ENCODE measurements around the gene NUDT4B.
"Not testable (repeated sequence)": the region's sequence is repeated elsewhere in the genome, so short reads cannot be mapped to it uniquely, and the experiment has no call there.

The NUDT4B gene

DNA sequence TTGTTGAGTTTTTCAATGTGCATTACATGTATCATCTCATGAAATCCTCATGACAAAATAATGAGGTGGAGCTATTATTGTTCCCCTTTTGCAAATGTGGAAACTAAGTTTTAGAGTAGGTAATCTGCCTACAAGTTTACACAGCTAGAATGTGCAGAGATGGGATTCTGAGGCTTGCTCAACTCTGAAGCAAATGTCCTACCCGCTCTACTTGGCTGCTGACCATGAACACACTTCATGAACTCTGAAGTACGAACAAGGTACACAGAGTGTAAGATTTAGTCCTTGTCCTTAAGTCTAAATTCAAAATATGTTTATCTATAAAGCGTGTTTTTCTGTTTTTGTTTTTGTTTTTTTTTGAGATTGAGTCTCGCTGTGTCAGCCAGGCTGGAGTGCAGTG, 5.4 kb upstream of the NUDT4B start:
- not testable (repeated sequence) for DNase-seq

DNA sequence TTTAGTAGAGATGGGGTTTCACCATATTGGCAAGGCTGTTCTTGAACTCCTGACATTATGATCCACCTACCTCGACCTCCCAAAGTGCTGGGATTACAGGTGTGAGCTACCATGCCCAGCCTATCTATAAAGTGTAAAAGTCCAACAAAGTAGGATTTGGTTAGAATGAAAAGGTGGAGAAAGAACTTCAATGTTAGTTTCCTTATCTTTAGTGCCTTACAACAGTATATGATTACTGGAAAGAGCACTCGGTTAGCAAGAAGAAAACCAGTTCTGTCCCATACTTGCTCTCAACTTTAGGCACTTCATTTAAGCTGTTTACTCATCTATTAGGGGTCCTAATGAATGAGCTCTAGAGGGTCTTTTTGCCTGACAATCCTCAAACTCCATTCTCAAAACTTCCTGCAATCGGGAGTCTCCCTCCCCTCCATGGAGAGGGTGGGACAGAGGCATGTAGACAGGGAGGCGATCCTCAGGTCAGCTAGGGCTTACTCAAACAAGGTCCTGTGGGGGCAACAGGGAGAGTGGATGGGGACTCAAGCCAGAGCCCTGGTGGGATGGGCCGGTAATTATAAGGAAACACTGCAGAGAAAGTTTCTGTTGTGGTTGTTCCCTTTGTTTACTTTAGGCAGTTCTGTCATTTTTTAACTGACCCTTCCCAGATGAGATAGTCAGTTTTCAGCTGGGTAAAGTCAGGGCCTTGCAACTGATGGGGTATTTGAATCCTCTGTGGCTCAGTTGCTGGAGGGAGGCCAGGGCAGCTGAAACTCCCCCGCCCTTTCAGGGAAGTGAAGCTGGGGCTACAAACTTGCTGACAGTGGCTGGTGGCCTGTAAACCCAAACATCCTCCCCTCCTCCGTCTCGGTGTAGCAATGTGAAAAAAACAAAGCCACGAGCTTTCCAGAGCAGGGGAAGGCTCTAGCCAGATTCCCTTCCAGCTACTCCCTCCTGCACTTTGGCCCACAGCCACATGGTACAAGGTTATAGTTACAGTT, 4.6 kb upstream of the NUDT4B start:
- DNase-seq = not testable (repeated sequence)

DNA sequence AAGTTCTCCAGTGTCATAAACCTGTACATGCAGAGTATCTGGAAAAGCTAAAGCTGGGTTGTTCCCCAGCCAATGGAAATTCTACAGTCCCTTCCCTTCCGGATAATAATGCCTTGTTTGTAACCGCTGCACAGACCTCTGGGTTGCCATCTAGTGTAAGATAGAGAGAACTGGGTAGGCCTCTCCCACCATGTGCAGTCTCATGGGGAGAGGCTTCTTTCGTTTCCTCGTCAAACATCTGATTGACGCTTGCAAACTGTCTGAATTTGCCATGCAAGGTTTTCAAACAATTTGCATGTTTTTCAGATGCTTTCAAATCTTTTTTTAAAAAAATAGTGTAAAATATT, 734 bp downstream of the NUDT4B start:
- not testable (repeated sequence) for DNase-seq

DNA sequence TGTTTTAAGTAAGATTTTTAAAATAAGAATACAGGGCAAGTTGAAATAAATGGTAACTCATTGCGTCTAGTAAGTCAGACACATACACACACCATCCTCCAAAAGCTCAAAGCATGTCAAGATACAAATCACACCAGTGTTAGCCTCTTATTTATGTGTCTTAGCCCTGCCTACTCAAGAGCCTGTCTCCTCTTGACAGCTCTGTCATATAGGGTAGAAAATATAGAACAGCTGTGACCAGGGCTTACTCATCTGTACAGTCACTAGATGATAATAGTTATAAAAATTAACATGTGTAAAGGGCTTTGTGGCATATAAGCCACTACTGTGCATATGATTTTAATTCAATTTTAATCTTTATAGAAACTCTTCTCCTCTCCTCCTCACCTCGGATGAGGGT, 7.7 kb downstream of the NUDT4B start:
- not testable (repeated sequence) for DNase-seq

DNA sequence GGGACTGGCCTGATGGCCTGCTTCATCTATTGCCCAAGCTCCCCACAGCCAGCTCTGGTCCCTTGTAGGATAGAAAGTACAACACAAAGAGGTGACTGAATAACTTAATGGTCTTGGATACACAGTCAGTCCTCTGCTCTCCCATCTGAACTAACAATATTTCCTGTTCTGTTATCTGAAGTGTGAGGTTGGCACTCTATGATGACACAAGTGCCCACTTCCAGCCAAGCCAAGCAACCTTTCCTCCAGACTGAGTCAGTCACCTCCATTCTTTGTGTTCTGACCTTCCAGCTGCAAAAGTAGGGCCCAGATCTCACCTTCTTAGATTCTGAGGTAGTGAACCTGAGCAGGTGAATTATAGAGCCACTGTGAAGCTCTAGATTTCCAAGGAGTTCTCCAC, 8.9 kb downstream of the NUDT4B start:
- DNase-seq = not testable (repeated sequence)

DNA sequence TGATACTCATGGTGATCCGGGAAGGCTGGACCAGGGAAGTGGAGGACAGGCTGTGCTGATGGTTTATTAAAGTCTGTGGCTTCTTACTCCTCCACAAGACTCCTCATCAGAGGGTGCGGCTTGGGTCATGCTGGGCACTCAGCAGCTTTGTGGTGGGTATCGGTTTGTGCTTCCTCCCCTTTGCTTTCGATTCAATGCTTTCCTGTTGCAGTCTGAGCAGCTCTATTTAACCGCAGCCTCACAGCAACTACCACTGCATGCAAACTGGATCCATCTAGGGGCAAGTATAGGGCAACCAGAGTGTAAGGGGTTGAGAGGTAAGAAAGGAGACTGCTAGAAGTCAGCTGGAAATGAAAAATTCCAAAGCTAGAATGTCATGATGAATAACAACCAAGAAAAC, 9.8 kb downstream of the NUDT4B start:
- DNase-seq = not testable (repeated sequence)

DNA sequence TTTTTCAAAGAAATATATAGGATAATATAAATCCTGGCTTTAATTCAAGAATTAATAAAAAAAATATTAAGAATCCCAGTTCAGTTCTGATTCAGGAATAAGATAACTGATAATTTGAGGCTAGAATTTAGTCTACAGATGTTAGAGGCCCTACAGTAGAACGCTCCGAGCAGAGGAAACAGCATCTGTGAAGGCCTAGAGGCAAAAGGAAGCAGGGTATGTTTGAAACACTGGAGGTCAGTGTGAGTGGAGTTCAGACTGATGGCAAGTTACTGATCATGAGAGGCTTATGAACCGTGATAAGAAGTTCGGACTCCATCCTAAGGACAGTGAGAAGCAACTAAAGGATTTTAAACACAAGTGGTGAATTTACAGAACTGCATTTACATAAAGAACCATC, 10.4 kb downstream of the NUDT4B start:
- DNase-seq = not testable (repeated sequence)

DNA sequence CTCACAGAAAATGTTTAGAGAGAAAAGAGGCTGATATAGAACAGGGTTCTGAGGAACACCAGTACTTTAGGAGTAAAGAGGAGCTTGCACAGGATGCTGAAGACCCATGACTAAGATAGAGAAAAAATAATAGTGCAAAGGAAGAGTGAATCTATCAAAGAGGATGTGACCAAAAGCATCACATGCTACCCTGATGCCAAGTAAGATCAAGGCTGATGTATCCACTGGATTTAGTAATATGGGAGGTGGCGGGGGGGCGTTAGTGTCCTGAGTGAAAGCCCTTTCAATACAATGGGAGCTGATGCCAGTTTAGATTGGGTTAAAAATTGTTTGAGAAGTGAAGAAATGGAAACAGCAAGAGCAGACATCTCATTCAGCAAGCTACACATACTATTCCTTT, 11.2 kb downstream of the NUDT4B start:
- not testable (repeated sequence) for DNase-seq

DNA sequence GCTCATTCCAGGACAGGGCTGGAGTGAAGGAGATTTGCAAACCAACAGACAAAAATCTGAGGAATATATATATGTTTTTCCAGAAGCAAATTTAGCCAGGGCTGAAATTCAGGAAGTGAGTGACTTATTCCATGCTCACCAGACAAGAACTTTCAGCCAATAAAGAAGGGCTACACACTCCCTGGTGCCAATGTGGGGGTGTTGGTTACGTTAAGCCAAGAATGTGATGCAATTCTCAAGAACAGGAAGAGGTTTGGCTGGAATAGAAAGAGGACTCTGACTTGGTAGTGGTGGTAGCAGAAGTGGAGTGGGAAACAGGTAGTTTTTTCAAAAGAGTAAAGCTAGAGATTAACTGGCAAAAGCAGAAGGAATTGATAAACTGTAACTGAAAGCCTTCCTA, 11.6 kb downstream of the NUDT4B start:
- DNase-seq = not testable (repeated sequence)

DNA sequence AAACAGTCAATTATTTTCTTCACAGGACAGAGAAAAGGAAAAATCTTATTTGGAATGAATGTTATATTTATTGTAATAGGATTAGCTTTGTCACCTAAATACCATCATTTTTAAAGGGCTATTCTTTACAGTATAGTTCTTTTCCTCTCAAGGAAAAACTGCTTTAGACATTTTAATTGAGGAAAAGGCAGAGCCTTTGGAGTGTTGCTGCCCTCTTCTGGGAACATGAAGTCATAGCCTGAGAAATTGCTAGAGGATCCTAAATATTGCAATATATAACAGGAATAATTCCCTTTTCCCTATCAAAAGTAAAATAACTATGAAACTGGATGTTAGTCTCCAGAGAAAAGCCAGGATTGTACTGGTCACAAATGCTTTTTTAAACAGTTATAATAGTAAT, 12.8 kb downstream of the NUDT4B start:
- not testable (repeated sequence) for DNase-seq

DNA sequence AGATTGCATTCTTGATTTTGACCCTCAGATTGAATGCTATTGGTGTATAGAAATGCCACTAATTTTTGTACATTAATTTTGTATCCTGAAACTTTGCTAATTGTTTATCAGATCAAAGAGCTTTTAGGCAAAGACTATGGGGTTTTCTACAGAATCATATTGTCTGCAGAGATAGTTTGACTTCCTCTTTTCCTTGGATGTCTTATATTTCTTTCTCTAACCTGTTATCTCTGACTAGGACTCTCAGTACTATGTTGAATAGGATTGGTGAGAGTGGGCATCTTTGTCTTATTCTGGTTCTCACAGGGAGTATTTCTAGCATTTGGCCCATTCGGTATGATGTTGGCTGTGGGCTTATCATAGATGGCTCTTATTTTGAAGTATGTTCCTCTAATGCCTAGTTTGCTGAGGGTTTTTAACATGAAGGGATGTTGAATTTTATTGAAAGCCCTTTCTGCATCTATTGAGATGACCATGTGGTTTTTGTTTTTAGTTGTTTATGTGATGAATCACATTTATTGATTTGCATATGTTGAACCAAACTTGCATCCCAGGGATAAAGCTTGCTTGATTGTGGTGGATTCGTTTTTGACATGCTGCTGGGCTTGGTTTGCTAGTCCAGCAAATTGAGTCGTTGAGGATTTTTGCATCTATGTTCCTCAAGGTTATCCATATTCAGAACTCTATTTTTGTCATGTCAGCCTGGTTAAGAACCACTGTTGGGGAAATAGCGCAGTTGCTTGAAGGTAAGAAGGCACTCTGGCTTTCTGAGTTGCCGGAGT, 16.9 kb downstream of the NUDT4B start:
- DNase-seq = not testable (repeated sequence)

DNA sequence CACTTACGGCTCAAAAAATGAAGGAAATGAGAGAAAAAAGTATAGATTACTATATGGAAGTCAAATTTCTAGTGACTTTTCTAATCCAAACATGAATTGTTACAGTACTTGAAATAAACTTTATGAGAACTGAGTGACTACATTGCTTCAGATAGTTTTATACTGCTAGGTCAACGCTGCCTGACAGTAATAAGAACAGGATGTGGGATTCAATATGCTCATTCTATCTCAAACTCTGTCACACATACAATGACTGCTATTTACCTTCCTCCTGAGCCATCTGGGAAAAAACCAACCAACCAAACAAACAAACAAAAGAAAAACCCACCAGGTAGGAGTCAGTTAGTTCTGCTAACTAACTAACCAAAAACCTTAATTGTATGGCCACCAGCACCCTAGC, 20.0 kb downstream of the NUDT4B start:
- not testable (repeated sequence) for DNase-seq

DNA sequence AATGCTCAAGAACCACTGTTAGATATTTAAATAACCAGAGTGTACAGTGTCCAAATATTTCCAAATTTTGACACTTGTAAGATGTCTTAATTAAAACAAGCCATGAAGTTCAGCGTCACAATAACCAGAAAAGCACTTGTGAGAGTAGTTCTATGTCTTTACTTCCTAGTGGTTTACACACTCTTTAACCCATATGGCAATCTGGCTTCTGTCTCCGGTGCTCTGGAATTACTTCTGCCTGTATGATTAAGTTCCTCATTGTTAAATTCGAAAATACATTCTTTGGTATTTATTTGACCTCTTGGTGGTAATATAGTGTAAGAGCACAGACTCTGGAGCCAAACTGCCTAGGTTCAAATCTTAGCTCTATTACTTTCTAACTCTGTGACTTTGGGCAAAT, 20.9 kb downstream of the NUDT4B start:
- DNase-seq = not testable (repeated sequence)

DNA sequence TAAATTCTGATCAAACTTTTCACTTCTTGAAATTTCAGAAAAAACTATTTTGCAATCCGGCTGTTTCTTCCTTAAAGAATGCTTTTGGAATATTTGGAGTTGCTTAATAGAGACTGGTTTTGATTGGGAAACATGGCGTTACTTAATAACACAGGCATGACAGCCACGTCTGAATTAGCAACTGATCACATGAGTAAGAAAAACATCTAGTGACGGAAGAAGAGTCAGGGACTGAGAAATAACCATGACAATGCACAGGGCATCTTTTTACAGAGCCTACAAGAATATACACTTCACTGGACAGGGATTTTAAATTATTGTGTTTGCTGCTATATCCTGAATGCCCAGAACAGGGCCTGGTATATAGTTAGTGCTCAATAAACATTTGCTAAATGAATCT, 25.1 kb downstream of the NUDT4B start:
- DNase-seq = not testable (repeated sequence)

DNA sequence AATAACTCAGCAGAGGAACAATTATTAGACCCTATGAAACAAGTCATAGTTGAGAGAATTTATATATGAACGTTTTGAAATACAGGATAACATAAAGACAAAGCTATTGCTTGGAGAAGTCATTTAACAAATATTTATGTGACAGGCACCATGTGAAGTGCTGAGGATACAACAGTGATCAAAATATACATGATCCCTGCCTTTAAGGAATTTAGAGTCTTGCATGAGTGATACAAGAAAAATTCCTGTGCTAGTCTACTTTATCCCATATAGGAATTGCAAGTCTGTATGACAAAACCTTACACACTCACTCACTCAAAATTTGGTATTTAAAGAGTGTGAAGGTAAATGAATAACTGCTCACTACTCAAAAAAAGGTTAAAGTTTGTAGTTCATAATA, 25.5 kb downstream of the NUDT4B start:
- DNase-seq = not testable (repeated sequence)

DNA sequence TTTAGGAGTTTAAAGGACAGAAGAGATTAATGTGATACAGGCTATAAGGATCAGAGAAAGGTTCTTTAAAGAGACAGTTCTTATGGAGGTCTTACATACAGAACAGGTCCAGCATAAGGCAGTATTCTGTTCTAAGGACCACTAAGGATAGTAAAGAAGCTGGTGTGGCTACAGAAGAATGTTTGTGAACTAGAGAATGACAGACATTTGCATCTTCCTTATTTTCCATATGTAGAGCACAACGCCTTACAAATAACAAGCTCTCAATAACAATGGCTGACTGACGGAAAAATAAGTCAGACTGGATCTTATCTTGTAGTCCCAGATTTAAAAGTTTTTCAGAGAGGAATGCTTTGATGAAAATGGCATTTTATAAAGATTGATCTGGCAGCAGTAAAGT, 26.7 kb downstream of the NUDT4B start:
- DNase-seq = not testable (repeated sequence)

DNA sequence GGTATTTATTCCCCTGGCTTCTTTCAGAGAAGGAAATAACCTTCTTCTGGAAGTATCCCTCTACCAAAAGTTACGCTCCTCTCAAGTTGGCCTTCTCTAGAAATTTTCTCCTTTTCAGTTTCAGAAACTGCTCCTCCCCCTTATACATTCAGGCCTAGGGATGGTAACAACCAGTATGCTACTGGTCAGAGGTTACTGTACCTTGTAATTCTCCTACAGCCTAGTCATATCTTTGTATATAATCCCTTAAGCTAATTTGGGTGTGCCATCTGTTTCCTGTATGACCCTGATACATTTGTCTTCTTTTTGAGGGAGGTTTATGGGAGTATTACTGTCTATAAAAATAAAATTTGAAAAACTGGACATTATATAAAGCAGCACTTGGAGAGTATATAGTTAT, 29.1 kb downstream of the NUDT4B start:
- not testable (repeated sequence) for DNase-seq

DNA sequence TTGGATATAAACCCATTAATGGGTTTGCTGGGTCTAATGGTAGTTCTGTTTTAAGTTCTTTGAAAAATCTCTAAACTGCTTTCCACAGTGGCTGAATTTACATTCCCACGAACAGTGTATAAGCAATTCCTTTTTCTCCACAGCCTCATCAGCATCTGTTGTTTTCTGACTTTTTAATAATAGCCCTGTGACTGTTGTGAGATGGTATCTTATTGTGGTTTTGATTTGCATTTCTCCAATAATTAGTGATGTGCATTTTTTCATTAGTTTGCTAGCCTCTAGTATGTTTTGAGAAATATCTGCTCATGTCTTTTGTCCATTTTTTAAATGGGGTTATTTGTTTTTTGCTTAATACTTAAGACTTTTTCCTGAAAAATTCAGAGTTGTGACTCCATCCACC, 31.8 kb downstream of the NUDT4B start:
- not testable (repeated sequence) for DNase-seq

DNA sequence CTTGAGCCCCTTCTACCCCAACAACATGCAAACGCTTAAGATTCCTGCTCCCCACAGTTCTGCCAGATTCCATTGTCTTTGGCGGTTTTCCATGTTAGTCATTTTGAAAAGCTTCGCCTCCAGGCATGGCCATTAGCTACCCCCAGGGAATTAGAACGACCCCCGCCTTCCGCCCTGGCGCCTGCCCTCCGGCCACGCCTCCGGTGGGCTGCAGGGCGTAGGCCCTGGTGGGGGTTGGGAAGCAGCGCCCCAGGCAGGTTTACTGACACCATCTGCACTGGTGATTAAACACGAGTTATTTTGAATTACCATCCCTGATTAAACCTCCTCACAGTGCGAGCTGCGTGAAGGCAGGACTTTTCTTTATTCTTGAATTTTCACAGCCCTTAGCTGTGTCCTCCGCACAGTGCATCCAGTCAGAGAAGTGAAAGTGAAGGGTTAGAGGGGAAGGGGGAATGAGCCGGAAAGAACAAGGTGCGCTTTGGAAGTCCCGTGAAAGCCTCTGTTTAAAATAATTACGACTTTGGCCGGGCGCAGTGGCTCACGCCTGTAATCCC, 43.0 kb downstream of the NUDT4B start:
- not testable (repeated sequence) for DNase-seq

DNA sequence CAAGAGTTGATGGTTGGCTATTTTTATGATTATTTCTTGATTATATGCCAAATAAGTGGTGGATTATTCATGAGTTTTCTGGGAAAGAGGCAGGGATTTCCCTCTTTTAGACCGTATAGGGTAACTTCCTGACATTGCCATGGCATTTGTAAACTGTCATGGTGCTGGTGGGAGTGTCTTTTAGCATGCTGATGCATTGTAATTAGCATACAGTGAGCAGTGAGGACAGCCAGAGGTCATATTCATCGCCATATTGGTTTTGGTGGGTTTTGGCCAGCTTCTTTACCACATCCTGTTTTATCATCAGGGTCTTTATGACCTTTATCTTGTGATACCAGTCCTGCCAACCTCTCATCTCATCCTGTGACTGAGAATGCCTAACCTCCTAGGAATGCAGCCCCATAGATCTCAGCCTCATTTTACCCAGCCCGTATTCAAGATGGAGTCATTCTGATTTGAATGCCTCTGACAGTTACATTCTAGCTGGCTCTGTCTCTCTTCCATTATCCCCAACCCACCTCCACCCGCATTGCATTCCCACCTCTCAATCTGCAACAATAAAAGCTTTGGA, 45.3 kb downstream of the NUDT4B start:
- not testable (repeated sequence) for DNase-seq
